Esophagus squamous epithelium (tissue), 4 donors: Measurements from ENCODE around the gene ICAM4.

ENCODE experiments used
- CTCF ChIP-seq, 6 experiments: fragments of 450-650 bp in 4 of 6; fragments of 200-600 bp in 2 of 6; sonication (generic) in 2 of 6; IDR thresholded peaks; one replicate each; pipeline ENCODE4 v1.5.1; 2016 to 2019; ENCODE audit warnings: antibody characterized with exemption in 6 of 6, mild to moderate bottlenecking in 4 of 6, moderate library complexity in 4 of 6
- POLR2A ChIP-seq, 4 donors: fragments of 450-650 bp; IDR thresholded peaks; one replicate each; pipeline ENCODE4 v1.6.1; 2017; ENCODE audit warnings: antibody characterized with exemption in 4 of 4, mild to moderate bottlenecking in 4 of 4, moderate library complexity in 3 of 4

GRCh38 chr19:10328558-10329429 is 42.0 kb downstream of the ICAM4 start:
- TF ChIP-seq CTCF (IDR thresholded peaks at IDR 0.05) = no peak
- TF ChIP-seq POLR2A (IDR thresholded peaks at IDR 0.05) = no peak
